Measurements from ENCODE around the gene PARD3B.

Gene PARD3B

GRCh38 chr2:205661281-205661680 is 1116.0 kb downstream of the PARD3B start:
- H3K9me3 Mint-ChIP-seq: peaks cover 7% of the 10 kb centered on the region
- TF ChIP-seq CTCF (IDR thresholded peaks at IDR 0.05; ENCODE audit: unreplicated experiment in 3 of 3): no peak
- H3K27ac Mint-ChIP-seq: peak overlapping the region; percentile 24 to 75 (median 39)
- no peaks in the 10 kb centered on the region for H3K36me3 Mint-ChIP-seq (ENCODE audit: low read depth)
- H3K4me3 Mint-ChIP-seq: no peak overlapping the region
- peaks cover 31% of the 10 kb centered on the region for H3K4me1 Mint-ChIP-seq
- peaks cover 8% of the 10 kb centered on the region for H3K27me3 Mint-ChIP-seq (ENCODE audit: low read depth)

GRCh38 chr2:205662206-205662965 is 1117.1 kb downstream of the PARD3B start:
- H3K27me3 Mint-ChIP-seq (ENCODE audit: low read depth): peaks cover 8% of the 10 kb centered on the region
- no peak overlapping the region for H3K4me3 Mint-ChIP-seq
- no peak for TF ChIP-seq CTCF (IDR thresholded peaks at IDR 0.05; ENCODE audit: unreplicated experiment in 3 of 3)
- peaks cover 25% of the 10 kb centered on the region for H3K4me1 Mint-ChIP-seq
- no peak overlapping the region for H3K27ac Mint-ChIP-seq
- H3K9me3 Mint-ChIP-seq: peaks cover 10% of the 10 kb centered on the region
- no peaks in the 10 kb centered on the region for H3K36me3 Mint-ChIP-seq (ENCODE audit: low read depth)

GRCh38 chr2:205665791-205666190 is 1120.5 kb downstream of the PARD3B start:
- peaks cover 28% of the 10 kb centered on the region for H3K9me3 Mint-ChIP-seq
- peaks cover 8% of the 10 kb centered on the region for H3K27me3 Mint-ChIP-seq (ENCODE audit: low read depth)
- peaks cover 8% of the 10 kb centered on the region for H3K4me1 Mint-ChIP-seq
- H3K27ac Mint-ChIP-seq: no peak overlapping the region
- H3K36me3 Mint-ChIP-seq (ENCODE audit: low read depth): no peaks in the 10 kb centered on the region
- TF ChIP-seq CTCF (IDR thresholded peaks at IDR 0.05; ENCODE audit: unreplicated experiment in 3 of 3): no peak
- H3K4me3 Mint-ChIP-seq: no peak overlapping the region

Data from nephron (organoid).